Mammary epithelial cell (primary cell): ENCODE results near the gene GAA.

Source experiments
- EZH2 ChIP-seq: IDR thresholded peaks from 2 replicates; pipeline ENCODE4 v1.6.1; 2012; ENCODE audit warnings: low read length, inconsistent platforms, borderline replicate concordance
- TF ChIP-seq, protein P1 (sequence below), 2 donors: IDR thresholded peaks in 1 of 2; conservative IDR thresholded peaks in 1 of 2; 2 replicates each; pipeline ENCODE4 v1.5.1; 2011 to 2012; ENCODE audit warnings: inconsistent platforms in 2 of 2, low read length in 2 of 2, mild to moderate bottlenecking in 2 of 2, control low read depth in 1 of 2, low read depth in 1 of 2; ENCODE audit not compliant: insufficient read depth in 1 of 2; ENCODE audit errors: extremely low read depth in 1 of 2

DNA sequence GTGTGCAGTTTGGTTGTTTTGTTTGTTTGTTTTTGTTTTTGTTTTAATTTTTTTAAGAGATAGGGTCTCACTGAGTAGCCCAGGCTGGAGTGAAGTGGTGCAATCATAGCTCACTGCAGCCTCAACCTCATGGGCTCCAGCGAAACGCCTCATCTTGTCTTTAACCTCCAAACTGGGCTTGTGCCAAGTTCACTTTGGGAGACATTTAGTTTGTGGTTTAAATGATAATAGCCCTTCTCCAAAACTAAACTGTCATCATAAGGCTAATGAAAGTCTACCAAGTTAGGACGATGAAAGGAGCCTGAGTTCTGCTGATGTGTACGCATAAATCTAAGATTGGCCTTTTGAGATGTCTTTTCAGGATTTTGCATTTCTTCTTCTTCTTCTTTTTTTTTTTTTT lies 62.0 kb downstream of the GAA start:
- TF ChIP-seq, protein P1, sequence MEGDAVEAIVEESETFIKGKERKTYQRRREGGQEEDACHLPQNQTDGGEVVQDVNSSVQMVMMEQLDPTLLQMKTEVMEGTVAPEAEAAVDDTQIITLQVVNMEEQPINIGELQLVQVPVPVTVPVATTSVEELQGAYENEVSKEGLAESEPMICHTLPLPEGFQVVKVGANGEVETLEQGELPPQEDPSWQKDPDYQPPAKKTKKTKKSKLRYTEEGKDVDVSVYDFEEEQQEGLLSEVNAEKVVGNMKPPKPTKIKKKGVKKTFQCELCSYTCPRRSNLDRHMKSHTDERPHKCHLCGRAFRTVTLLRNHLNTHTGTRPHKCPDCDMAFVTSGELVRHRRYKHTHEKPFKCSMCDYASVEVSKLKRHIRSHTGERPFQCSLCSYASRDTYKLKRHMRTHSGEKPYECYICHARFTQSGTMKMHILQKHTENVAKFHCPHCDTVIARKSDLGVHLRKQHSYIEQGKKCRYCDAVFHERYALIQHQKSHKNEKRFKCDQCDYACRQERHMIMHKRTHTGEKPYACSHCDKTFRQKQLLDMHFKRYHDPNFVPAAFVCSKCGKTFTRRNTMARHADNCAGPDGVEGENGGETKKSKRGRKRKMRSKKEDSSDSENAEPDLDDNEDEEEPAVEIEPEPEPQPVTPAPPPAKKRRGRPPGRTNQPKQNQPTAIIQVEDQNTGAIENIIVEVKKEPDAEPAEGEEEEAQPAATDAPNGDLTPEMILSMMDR (conservative IDR thresholded peaks at IDR 0.05 in 1 of 2, IDR thresholded peaks at IDR 0.05 in 1 of 2; ENCODE audit: extremely low read depth in 1 of 2, insufficient read depth in 1 of 2, low read depth in 1 of 2, low read length in 2 of 2): no peak
- no peak for TF ChIP-seq EZH2
